Left lobe of liver (tissue), 2 donors: ENCODE data around the gene ZSCAN18. TPM values are rescaled to one million over a fixed set of nuclear protein-coding genes. Genes with fewer than 3 reads are reported as not detected.
"Not testable (repeated sequence)": the region's sequence is repeated elsewhere in the genome, so short reads cannot be mapped to it uniquely, and the experiment has no call there.

Experiments used
- ATAC-seq: fragments of 200-7000 bp; cut with Tn5 transposase; one replicate; pipeline ENCODE4 v1.9.1; 2020; ENCODE audit warnings: mild to moderate bottlenecking, moderate library complexity
- DNase-seq: peaks from one replicate; pipeline ENCODE4 v3.0.0-alpha.2; 2020; ENCODE audit warnings: low spot score
- total RNA-seq: library from RNA; stranded (reverse); gene quantifications from one replicate; pipeline ENCODE4 v1.2.1, GENCODE V29; 2021
- donor health status: DM: no; HTN: no; CAD: no; lungs with moderate emphysema.
- donor health status: DM: no; HTN: yes; CAD: no.

The ZSCAN18 gene, protein sequence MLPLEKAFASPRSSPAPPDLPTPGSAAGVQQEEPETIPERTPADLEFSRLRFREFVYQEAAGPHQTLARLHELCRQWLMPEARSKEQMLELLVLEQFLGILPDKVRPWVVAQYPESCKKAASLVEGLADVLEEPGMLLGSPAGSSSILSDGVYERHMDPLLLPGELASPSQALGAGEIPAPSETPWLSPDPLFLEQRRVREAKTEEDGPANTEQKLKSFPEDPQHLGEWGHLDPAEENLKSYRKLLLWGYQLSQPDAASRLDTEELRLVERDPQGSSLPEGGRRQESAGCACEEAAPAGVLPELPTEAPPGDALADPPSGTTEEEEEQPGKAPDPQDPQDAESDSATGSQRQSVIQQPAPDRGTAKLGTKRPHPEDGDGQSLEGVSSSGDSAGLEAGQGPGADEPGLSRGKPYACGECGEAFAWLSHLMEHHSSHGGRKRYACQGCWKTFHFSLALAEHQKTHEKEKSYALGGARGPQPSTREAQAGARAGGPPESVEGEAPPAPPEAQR
- total RNA-seq: 15.4 TPM

DNA sequence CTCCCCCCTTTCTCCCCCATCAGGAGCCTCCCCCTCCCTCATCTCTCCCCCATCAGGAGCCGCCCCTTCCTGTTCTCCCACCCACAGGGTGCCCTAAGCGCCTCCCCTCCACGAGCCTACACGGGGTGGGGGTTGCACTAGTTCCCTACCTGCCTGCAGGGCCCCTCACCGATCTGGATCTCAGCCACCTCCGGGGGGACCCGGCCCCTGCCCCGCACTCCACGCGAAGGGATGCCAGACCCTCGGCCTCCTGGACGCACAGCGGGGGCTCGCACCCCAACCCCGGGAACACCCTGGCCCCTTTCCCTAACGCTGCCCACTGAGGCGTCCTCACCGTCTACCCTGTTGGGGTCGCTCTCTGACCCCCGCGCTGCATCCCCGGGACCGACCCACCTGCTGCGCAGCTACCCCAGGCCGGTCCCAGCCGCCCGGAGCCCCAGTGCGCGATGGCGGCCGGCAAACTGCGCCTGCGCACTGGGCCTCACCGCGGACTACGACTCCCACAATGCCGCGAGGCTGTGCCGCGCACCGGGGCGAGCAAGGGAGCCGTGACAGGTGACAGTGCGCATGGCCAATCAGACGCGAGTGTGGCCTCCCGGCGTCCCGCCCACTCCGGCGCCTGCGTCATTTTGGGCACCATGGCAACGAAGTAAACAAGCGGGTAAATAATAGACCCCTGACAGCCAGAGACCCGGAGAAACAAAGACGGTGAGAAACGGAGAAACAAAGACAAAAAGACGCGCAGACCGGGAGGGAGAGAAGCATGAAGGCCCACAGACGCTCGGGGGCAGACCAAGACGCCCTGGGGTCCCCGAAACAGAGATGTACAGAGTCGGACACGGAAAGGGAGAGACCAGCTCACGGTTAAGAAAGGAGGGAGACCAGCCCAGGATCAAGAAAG, at the start of gene ZSCAN18:
ZSCAN18 (minus strand) TSS at position 451 of the 901 bp plus-strand sequence. CDS start 7,964 bp downstream, outside the sequence.
- DNase-seq: peak; percentile 95
- peak; percentile 100 for ATAC-seq

DNA sequence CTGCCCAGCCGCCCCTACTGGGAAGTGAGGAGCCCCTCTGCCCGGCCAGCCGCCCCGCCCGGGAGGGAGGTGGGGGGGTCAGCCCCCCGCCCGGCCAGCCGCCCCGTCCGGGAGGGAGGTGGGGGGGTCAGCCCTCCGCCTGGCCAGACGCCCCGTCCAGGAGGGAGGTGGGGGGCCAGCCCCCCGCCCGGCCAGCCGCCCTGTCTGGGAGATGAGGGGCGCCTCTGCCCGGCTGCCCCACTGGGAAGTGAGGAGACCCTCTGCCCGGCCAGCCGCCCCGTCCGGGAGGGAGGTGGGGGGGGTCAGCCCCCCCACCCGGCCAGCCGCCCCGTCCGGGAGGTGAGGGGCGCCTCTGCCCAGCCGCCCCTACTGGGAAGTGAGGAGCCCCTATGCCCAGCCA, 49.4 kb upstream of the ZSCAN18 start:
- not testable (repeated sequence) for ATAC-seq, DNase-seq

DNA sequence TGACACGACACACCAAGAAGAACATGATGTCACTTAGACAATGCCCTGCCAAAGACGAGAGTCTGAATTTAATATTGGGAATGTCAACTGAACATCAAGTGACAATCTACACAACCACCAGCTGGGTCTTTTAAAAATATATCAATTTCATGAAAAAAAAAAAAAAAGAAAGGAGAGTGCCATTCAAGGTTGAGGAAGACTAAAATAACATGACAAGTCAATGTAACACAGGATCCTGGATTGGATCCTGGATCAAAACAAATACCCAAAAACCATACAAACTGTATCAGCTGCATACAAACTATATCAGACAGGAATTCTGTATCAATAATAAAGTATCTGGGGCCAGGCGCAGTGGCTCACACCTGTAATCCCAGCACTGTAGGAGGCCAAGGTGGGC, 47.8 kb upstream of the ZSCAN18 start:
- ATAC-seq (no peak), DNase-seq (no peak)

DNA sequence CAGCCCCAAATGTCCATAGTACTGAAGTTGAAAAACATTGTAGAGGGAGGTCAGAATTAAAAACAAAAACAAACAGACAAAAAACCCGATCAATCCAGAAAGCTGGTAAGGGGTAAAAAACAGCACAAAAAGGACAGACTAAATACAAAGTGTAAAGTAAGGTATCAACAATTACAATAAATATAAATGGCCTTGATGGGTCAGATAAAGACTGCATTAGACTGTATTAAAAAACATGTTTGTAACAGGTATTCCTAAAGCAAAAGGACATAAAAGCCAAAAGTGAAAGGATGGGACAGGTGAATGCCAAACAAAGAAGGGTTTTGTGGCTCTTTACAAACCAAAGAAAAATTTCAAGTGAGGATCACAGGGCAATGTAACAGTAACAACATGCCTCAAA, 36.2 kb upstream of the ZSCAN18 start:
- DNase-seq (no peak), ATAC-seq (no peak)

DNA sequence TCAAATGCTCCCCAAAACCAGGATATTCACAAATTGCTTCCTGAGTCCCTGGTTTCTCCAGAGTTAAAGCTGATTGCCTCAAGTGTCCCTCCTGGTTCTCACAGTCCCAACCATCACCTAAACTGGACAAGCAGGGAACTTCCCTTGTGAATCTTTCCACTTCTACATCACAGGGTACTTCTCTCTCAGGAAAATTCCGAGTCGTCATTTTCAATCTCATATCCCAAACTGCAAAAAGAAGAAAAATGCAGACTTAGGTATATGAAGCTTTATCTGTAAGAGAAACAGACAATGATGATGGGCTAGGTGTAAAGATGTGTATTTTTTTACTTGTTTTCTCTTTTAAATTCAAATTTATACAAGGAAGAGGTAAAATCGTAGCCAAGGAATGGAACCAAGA, 31.3 kb upstream of the ZSCAN18 start:
- DNase-seq (no peak), ATAC-seq (no peak)

DNA sequence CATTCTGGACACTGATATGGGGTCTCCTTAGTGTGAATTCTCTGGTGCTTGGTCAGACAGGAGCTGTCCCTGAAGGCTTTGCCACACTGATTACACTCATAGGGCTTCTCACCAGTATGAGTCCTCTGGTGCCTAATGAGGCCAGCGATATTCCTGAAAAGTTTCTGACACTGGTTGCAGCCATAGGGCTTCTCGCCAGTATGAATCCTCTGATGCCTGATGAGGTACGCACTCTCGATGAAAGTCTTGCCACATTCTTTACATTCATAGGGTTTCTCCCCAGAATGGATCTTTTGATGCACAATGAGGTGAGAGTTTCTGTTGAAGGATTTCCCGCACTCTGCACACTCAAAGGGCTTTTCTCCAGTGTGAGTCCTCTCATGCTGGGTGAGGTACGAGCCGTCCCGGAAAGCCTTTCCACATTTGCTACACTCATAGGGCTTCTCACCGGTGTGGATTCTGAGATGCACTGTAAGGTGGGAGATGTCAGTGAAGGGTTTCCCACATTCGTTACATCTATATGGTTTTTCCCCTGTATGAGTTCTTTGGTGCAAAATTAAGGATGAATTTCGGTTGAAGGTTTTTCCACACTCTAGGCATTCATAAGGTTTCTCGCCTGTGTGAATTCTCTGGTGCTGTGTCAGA, 30.1 kb upstream of the ZSCAN18 start:
- no peak for ATAC-seq
- no peak for DNase-seq

DNA sequence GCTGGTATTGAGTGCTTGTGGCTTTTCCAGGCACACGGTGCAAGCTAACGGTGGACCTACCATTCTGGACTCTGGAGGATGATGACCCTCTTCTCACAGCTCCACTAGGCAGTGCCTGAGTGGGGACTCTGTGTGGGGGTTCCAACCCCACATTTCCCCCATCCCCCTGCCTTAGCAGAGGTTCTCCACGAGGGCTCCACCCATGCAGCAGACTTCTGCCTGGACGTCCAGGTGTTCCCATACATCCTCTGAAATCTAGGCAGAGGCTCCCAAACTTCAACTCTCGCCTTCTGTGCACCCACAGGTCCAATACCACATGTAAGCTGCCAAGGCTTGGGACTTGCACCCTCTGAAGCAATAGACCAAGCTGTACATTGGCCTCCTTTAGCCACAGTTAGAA, 25.3 kb upstream of the ZSCAN18 start:
- DNase-seq (no peak), ATAC-seq (no peak)

DNA sequence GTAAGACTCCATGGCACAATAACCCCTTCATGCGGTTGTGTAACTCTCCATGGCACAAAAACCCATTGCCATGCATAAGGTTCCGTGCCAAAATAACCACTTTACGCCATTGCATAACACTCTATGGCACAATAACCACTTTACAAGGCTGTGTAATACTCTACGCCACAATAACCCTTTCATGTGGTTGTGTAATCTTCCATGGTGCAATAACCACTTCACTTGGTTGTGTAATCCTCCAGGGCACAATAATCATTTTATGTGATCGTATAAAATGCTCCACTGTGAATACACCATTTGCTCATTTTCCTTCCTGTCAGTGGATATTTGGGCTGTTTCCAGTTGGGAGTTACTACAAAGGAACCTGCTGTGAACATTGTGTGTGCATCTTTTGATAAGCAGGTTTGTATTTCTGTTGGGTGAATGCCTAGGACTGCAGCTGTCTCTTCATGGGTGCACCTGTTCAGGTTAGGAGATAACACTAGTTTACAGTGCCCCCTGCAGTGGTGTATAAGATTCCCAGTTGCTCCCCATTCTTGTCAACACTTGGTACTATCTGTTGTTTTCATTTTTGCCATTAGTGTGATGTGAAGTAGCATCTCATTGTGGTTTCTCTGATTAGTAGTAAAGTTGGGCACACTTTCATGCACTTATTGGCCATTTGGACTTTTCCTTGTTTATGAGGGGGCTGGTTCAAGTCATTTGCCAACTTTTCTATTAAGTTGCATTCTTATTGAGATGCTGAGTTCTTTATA, 21.1 kb upstream of the ZSCAN18 start:
- ATAC-seq: no peak
- no peak for DNase-seq

DNA sequence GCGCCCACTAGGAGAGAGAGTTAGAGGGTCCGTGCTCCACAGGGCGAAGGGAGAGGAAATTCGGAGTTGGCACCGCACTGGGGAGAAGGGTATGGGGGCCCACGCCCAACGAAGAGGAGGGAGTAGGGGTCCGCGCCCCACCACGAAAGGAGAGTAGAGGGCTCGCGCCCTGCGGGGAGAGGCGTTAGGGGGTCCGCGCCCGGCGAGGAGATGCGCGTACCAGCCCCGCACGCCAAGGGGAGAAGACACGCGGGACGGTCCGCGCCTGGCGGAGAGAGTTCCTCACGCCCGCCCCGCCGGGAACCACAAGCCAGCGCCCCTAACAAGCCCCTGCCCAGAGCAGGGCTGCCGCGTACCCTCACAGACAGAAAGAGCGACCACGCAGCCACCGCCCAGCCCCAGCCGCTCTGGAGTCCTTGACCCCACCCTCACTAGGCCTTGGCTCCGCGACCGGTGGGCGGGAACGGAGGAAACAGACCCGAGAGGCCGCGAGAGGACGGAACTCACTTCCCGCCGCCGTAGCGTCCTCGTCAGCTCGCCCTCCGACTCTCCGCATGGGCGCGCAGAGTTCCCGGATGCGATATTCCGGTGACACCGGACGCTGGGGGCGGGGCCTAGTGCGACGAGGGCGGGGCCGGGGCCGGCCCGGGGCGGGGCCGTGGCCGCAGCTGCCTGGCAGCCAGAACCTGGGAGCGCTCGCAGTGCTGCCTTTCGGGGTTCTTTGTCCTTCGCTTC, 20.0 kb upstream of the ZSCAN18 start:
- no peak for ATAC-seq
- no peak for DNase-seq

DNA sequence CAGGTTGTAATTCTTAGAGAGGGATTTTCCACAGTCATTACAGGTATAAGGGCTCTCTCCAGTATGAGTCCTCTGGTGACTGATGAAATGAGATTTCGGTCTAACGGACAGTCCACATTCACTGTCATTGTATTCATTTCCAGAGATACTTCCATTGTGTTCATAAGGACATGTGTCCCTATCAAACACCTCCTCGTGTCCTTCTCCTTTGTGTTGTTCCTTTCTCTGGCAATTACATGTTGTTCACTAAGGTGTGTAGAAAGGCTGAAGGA, 10.5 kb upstream of the ZSCAN18 start:
- DNase-seq: no peak
- no peak for ATAC-seq

DNA sequence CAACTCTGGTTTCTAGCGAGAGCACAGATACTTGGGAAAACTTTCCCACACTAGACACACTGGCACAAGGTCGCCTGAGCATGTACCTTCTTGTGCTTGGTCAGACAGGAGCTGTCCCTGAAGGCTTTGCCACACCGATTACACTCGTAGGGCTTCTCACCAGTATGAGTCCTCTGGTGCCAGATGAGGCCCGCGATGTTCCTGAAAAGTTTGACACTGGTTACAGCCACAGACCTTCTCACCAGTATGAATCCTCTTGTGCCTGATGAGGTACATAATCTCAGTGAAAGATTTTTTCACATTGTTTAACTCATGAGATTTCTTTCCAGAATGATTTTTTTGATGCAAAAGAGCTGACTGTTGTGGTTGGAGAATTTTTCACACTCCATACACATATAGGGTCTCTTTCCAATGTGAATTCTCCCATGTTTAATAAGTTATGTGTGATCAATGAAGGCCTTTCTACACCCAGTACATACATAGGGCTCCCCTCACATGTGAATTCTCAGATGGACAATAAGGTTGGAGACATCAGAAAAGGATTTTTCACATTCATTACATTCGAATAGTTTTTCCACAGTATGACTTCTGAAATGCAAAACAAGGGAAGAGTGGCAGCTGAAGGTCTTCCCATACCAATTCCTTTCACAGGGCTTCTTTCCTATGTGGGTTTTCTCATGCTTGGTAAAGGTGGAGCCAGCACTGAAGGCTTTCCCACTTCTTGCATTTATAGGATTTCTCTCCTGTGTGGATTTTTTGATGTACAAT, 9.9 kb upstream of the ZSCAN18 start:
- no peak for ATAC-seq
- no peak for DNase-seq

DNA sequence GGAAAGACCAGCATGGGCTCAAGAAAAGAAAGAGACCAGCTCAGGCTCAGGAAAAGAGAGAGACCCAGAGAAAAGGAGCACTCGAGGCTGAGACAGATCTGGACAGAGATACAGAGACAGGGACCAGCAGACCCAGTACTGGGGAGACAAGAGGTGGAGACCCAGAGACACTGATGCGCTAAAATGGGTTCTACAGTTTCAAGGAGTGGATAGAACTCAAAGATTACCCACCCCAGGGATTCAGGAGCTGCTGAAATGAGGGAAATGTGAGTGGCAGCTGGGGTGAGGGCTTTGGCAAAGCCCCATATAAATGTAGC, 609 bp upstream of the ZSCAN18 start:
- DNase-seq: no peak
- peak; percentile 4 for ATAC-seq

DNA sequence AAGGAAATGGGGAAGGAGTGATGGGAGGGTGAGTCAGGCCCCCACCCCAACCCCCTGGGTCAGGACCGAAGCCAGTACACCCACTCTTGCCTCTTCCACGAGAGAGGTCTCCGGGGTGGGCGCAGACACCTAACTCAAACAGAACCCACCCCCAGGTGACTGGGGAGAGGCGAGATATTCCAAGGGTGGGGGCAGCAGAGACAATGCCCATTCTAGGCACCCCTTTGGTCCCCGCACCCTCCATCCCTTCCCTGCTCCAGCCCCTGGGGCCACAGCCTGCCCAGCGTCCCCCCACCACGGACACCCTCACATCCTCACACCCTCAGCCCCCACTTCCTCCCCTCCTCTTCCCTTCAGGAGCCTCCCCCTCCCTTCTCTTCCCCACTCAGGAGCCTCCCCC, 682 bp downstream of the ZSCAN18 start:
- ATAC-seq (no peak), DNase-seq (no peak)

DNA sequence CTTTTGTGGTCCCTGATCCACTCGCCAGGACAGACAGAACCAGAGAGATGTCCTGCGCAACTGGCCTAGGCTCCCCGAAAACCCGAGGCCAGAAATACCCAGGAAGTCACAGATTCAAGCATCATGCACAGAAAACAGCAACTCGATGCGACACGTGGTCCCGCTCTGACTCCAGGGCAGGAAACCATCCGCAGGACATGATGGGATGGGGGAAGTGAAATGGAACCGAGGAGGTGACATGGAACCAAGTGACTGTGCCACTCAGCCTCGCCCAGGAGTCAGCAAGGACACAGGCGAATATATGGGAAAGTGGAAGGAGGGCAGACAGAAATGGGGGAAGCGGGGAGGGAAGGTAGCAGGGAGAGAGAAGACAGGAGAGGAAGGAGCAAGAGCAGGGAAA, 1.1 kb downstream of the ZSCAN18 start:
- DNase-seq (no peak), ATAC-seq (no peak)

DNA sequence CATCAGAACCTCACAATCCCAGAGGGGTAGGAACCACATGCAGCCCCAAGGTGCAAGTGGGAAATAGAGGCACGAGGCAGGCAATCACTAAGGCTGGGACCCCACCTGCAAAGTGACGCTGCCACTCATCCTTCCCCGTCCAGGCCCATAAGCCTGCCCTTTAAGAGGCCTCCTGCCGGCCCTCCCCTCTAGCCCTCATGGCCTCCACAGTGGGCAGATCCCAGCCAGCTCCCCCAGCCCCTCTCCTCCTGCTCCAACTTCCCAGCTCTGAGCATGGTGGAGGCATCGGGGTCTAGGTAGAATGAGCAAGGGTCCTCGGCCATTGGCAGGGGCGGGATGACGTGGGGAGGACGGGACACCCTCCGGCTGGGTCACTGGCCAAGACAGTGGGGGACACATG, 2.7 kb downstream of the ZSCAN18 start:
- ATAC-seq: no peak
- no peak for DNase-seq

DNA sequence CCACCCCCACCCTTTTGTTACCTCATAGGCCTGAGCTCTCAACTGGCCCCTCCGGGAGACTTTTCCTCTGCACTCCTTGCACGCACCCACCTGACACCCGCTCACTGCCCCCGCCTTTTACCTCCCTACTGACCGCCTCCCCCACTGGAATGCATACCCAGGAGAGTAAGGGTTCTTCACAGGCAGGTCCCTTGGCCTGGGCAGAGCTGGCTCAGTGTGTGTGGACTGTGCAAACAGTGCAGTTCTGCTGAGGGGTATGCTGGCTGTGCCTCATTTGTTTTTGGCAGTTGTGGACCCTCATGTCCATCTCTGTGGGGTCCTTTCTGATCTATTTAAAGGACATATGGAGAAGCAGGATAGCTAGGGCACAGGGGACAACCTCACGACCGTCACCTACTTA, 5.0 kb downstream of the ZSCAN18 start:
- DNase-seq: no peak

DNA sequence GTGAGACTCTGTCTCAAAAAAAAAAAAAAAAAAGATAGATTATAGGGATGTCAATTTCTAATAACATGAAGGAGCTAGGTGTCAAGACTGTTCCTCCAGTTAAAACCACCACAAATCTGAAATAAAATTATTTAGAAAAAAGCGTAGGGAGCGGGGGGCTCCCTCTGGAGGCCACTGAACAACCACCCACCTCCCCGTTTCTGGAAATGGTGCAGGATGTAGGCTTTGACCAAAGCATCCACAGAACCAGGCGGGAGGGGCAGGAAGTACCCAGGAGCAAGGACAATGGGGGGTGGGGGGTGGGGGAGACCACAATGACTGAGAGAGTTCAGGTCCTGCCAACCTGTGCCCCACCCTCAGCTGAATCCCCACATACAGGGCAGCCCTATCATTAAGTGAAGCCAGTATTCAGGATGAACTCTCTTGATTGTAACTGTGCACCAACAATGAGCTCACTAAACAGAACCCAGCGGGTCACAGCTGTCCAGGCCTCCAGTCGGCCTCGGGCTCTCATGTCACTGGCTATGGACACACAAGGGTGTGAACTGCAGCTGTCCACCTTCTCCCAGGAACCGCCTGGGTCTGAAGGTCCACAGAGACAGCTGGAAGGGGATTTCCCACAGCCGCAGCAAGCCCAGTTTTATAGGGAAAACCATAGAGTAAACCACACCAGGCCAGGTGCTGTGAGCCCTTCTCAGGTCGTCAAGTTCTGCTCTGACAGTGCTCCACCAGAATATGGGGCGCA, 6.6 kb downstream of the ZSCAN18 start:
- no peak for DNase-seq
- ATAC-seq: no peak

More for the DNA sequence above, 5.0 kb downstream of the ZSCAN18 start:
- ATAC-seq: no peak

DNA sequence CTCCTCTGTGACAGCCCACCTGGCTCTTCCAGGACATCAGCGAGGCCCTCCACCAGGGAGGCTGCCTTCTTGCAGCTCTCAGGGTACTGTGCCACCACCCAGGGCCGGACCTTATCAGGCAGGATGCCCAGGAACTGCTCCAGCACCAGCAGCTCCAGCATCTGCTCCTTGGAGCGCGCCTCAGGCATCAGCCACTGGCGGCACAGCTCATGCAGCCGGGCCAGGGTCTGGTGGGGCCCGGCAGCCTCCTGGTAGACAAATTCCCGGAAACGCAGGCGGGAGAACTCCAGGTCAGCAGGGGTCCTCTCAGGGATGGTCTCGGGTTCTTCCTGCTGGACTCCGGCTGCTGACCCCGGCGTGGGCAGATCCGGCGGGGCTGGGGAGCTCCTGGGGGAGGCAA, 8.2 kb downstream of the ZSCAN18 start:
- no peak for ATAC-seq
- DNase-seq: no peak

DNA sequence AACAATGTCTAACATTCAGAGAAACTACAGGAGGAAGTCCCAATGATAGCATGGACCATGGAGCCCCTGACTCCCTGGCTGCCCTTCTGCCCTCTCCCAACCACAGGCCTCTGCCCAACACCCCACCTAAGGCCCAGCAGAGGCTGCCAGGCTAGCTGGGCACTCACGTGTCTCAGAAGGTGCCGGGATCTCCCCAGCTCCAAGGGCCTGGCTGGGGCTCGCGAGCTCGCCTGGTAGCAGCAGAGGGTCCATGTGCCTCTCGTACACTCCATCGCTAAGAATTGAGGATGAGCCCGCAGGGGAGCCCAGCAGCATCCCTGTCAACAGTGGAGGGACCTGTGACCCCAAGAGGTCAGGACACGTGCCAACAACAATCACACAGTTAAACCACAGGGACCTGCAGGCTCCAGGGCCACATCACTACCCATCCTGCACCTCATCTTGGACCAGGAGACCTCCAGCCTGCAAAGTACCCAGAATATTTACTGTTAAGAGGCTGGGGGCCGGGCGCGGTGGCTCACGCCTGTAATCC, 9.4 kb downstream of the ZSCAN18 start:
- ATAC-seq (no peak), DNase-seq (no peak)
